WTC11 (cell line): ENCODE measurements around the gene FCGR3B.
A peak's percentile ranks its signal among the peaks of the same experiment; 100 is the strongest.
"Not testable (repeated sequence)": the region's sequence is repeated elsewhere in the genome, so short reads cannot be mapped to it uniquely, and the experiment has no call there.

Experiments used
- CREM ChIP-seq: sonication (generic); formaldehyde crosslinking; IDR thresholded peaks from 2 replicates; pipeline ENCODE4 v1.8.1; 2022; ENCODE audit warnings: mild to moderate bottlenecking, missing genetic modification reagents, moderate library complexity
- CTCF ChIP-seq: fragments of 200-600 bp; IDR thresholded peaks from 2 replicates; pipeline ENCODE4 v1.8.0; 2022; ENCODE audit warnings: antibody characterized with exemption
- GABPB1 ChIP-seq: sonication (generic); formaldehyde crosslinking; IDR thresholded peaks from 2 replicates; pipeline ENCODE4 v1.8.1; 2023; ENCODE audit warnings: mild to moderate bottlenecking, missing genetic modification reagents
- MAX ChIP-seq: sonication (generic); formaldehyde crosslinking; IDR thresholded peaks from 2 replicates; pipeline ENCODE4 v1.8.0; 2022; ENCODE audit warnings: mild to moderate bottlenecking, missing genetic modification reagents
- MLX ChIP-seq: sonication (generic); formaldehyde crosslinking; IDR thresholded peaks from 2 replicates; pipeline ENCODE4 v1.8.1; 2023; ENCODE audit warnings: mild to moderate bottlenecking, missing genetic modification reagents, moderate library complexity
- SMAD3 ChIP-seq: sonication (generic); formaldehyde crosslinking; IDR thresholded peaks from 2 replicates; pipeline ENCODE4 v1.8.0; 2022; ENCODE audit warnings: missing genetic modification reagents, mild to moderate bottlenecking, borderline replicate concordance
- TCF7 ChIP-seq: sonication (generic); formaldehyde crosslinking; IDR thresholded peaks from 2 replicates; pipeline ENCODE4 v1.8.0; 2022; ENCODE audit warnings: mild to moderate bottlenecking, low read depth, missing genetic modification reagents, moderate library complexity
- TEAD4 ChIP-seq: sonication (generic); formaldehyde crosslinking; IDR thresholded peaks from 2 replicates; pipeline ENCODE4 v1.8.0; 2022; ENCODE audit warnings: mild to moderate bottlenecking, missing genetic modification reagents
- ZNF317 ChIP-seq: sonication (generic); formaldehyde crosslinking; IDR thresholded peaks from 2 replicates; pipeline ENCODE4 v1.8.1; 2023; ENCODE audit warnings: low read depth, mild to moderate bottlenecking, moderate library complexity, missing genetic modification reagents, borderline replicate concordance

- not testable (repeated sequence) for TF ChIP-seq TCF7 (CRISPR knock-in tag); ZNF317 (CRISPR knock-in tag); CREM (CRISPR knock-in tag); CTCF; GABPB1 (CRISPR knock-in tag); MLX (CRISPR knock-in tag); SMAD3 (CRISPR knock-in tag); TEAD4 (CRISPR knock-in tag)
- TF ChIP-seq MAX = peak; percentile 26; the same call in 1 of the 2 replicates
Measured at GRCh38 chr1:161621181-161622000, 9.6 kb downstream of the FCGR3B start.
